SH-SY5Y (cell line): ENCODE measurements around the gene RFC5.

ENCODE experiments used
- GATA2 ChIP-seq: IDR thresholded peaks from 2 replicates; pipeline ENCODE4 v1.6.1; 2011; ENCODE audit warnings: mild to moderate bottlenecking, low read depth, low read length
- GATA3 ChIP-seq: IDR thresholded peaks from 2 replicates; pipeline ENCODE4 v1.6.1; 2011; ENCODE audit warnings: low read depth, mild to moderate bottlenecking, low read length, moderate library complexity

Gene RFC5

GRCh38 chr12:118033323-118033722, 16.8 kb downstream of the RFC5 start:
- TF ChIP-seq GATA3: no peak

- no peak for TF ChIP-seq GATA3
- TF ChIP-seq GATA2: no peak
These were observed 17.4 kb downstream of the RFC5 start for GRCh38 chr12:118033902-118034301.

GRCh38 chr12:118034429-118035189, 18.1 kb downstream of the RFC5 start:
- TF ChIP-seq GATA3 (no peak), GATA2 (no peak)

GRCh38 chr12:118035190-118036041, 18.9 kb downstream of the RFC5 start:
- no peak for TF ChIP-seq GATA2
- no peak for TF ChIP-seq GATA3

- TF ChIP-seq GATA3: no peak
- TF ChIP-seq GATA2: no peak
These were observed 20.3 kb downstream of the RFC5 start for GRCh38 chr12:118036672-118037411.

- TF ChIP-seq GATA3 (no peak), GATA2 (no peak)
These were observed 21.6 kb downstream of the RFC5 start for GRCh38 chr12:118038137-118038536.

GRCh38 chr12:118042091-118042490, 25.6 kb downstream of the RFC5 start:
- TF ChIP-seq GATA3 (no peak), GATA2 (no peak)

GRCh38 chr12:118044075-118044474, 27.6 kb downstream of the RFC5 start:
- TF ChIP-seq GATA2: no peak
- no peak for TF ChIP-seq GATA3

GRCh38 chr12:118044577-118044976, 28.1 kb downstream of the RFC5 start:
- no peak for TF ChIP-seq GATA3
- TF ChIP-seq GATA2: no peak

GRCh38 chr12:118046430-118046829, 29.9 kb downstream of the RFC5 start:
- no peak for TF ChIP-seq GATA2
- TF ChIP-seq GATA3: no peak

GRCh38 chr12:118050972-118051910, 34.7 kb downstream of the RFC5 start:
- TF ChIP-seq GATA2 (no peak), GATA3 (no peak)

- no peak for TF ChIP-seq GATA3
- no peak for TF ChIP-seq GATA2
These were observed 36.0 kb downstream of the RFC5 start for GRCh38 chr12:118052324-118053070.
